ENCODE measurements around the gene SASS6.

DNA sequence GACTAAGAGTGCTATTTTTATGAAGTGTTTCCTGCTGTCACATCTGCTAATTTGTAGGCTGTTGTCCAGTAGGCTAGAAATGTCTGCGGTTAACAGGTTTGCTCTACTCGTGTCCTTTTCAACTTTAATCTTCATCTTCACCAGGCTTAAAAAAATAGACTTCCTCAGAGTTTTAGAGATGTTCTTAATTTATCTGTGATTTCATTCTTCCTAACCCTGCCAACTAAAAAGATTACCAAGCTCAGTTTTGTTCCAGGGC lies 66.8 kb downstream of the SASS6 start:
- TF ChIP-seq, protein P1, sequence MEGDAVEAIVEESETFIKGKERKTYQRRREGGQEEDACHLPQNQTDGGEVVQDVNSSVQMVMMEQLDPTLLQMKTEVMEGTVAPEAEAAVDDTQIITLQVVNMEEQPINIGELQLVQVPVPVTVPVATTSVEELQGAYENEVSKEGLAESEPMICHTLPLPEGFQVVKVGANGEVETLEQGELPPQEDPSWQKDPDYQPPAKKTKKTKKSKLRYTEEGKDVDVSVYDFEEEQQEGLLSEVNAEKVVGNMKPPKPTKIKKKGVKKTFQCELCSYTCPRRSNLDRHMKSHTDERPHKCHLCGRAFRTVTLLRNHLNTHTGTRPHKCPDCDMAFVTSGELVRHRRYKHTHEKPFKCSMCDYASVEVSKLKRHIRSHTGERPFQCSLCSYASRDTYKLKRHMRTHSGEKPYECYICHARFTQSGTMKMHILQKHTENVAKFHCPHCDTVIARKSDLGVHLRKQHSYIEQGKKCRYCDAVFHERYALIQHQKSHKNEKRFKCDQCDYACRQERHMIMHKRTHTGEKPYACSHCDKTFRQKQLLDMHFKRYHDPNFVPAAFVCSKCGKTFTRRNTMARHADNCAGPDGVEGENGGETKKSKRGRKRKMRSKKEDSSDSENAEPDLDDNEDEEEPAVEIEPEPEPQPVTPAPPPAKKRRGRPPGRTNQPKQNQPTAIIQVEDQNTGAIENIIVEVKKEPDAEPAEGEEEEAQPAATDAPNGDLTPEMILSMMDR (conservative IDR thresholded peaks at IDR 0.05; ENCODE audit: low read length), result no peak
- TF ChIP-seq EZH2phosphoT487 (IDR thresholded peaks at IDR 0.05; ENCODE audit: borderline replicate concordance, low read depth, low read length), result no peak
